Testis (tissue), 2 donors: ENCODE measurements around the gene EXOC3L2.

ENCODE experiments used
- POLR2A ChIP-seq: fragments of 450-650 bp; IDR thresholded peaks from one replicate; pipeline ENCODE4 v1.6.1; 2017; ENCODE audit warnings: antibody characterized with exemption, mild to moderate bottlenecking, moderate library complexity
- TF ChIP-seq, protein P1 (sequence below), 3 experiments: fragments of 450-650 bp in 2 of 3; fragments of 200-600 bp in 1 of 3; sonication (generic) in 1 of 3; IDR thresholded peaks; one replicate each; pipeline ENCODE4 v1.5.1; 2016 to 2019; ENCODE audit warnings: antibody characterized with exemption in 3 of 3, mild to moderate bottlenecking in 2 of 3, moderate library complexity in 1 of 3

GRCh38 chr19:45162608-45163143 is 82.5 kb downstream of the EXOC3L2 start:
- TF ChIP-seq, protein P1, sequence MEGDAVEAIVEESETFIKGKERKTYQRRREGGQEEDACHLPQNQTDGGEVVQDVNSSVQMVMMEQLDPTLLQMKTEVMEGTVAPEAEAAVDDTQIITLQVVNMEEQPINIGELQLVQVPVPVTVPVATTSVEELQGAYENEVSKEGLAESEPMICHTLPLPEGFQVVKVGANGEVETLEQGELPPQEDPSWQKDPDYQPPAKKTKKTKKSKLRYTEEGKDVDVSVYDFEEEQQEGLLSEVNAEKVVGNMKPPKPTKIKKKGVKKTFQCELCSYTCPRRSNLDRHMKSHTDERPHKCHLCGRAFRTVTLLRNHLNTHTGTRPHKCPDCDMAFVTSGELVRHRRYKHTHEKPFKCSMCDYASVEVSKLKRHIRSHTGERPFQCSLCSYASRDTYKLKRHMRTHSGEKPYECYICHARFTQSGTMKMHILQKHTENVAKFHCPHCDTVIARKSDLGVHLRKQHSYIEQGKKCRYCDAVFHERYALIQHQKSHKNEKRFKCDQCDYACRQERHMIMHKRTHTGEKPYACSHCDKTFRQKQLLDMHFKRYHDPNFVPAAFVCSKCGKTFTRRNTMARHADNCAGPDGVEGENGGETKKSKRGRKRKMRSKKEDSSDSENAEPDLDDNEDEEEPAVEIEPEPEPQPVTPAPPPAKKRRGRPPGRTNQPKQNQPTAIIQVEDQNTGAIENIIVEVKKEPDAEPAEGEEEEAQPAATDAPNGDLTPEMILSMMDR (IDR thresholded peaks at IDR 0.05) = no peak
- no peak for TF ChIP-seq POLR2A
